Smooth muscle cell (in vitro differentiated cells): ENCODE data around the gene NEMP1. TPM values are rescaled to one million over a fixed set of nuclear protein-coding genes. Genes with fewer than 3 reads are reported as not detected.
A peak's percentile ranks its signal among the peaks of the same experiment; 100 is the strongest.

Experiments used
- DNase-seq: peaks from one replicate; lab custom pipeline; 2025; ENCODE audit not compliant: unreplicated experiment; lab: John Stamatoyannopoulos, UW
- H2AFZ ChIP-seq: fragments of 200-600 bp; sonication (generic); 2 replicates; pipeline ENCODE4 v1.6.0; 2016; ENCODE audit warnings: antibody characterized with exemption, low read depth, mild to moderate bottlenecking
- H3F3A ChIP-seq: fragments of 200-600 bp; sonication (generic); 2 replicates; pipeline ENCODE4 v1.6.0; 2017; ENCODE audit warnings: antibody characterized with exemption, low read depth
- H3K27ac ChIP-seq: fragments of 200-600 bp; sonication (generic); 2 replicates; pipeline ENCODE4 v1.5.1; 2016; ENCODE audit warnings: low read depth, mild to moderate bottlenecking
- H3K27me3 ChIP-seq: fragments of 200-600 bp; sonication (generic); 2 replicates; pipeline ENCODE4 v1.6.1; 2016; ENCODE audit warnings: low read depth, mild to moderate bottlenecking
- H3K36me3 ChIP-seq: fragments of 200-600 bp; sonication (generic); 2 replicates; pipeline ENCODE4 v1.5.1; 2016; ENCODE audit warnings: low read depth
- H3K4me1 ChIP-seq: fragments of 200-600 bp; sonication (generic); 2 replicates; pipeline ENCODE4 v1.5.1; 2016; ENCODE audit warnings: low read depth
- H3K4me2 ChIP-seq: fragments of 200-600 bp; sonication (generic); 2 replicates; pipeline ENCODE4 v1.6.0; 2016; ENCODE audit warnings: mild to moderate bottlenecking
- H3K4me3 ChIP-seq: fragments of 200-600 bp; sonication (generic); 2 replicates; pipeline ENCODE4 v1.5.1; 2016; ENCODE audit warnings: mild to moderate bottlenecking
- H3K79me2 ChIP-seq: fragments of 200-600 bp; sonication (generic); 2 replicates; pipeline ENCODE4 v1.6.0; 2016; ENCODE audit warnings: low read depth, mild to moderate bottlenecking
- H3K9ac ChIP-seq: fragments of 200-600 bp; sonication (generic); 2 replicates; pipeline ENCODE4 v1.6.0; 2016; ENCODE audit warnings: low read depth
- H3K9me3 ChIP-seq: fragments of 200-600 bp; sonication (generic); replicated peaks from 2 replicates; pipeline ENCODE4 v1.5.1; 2016; ENCODE audit warnings: low read depth
- H4K20me1 ChIP-seq: fragments of 200-600 bp; sonication (generic); 2 replicates; pipeline ENCODE4 v1.6.0; 2016; ENCODE audit warnings: low read depth
- WGBS: methylation state at CpG from one replicate; pipeline ENCODE4 v1.1.7; 2016; ENCODE audit warnings: low lambda C conversion rate; 5-methylcytosine and 5-hydroxymethylcytosine counted together
- polyA plus RNA-seq: library from polyadenylated mRNA; unstranded; fragments of >200 nt; fragmentation: Nextera tagmentation; extraction: Ambion mirVana; gene quantifications from 2 replicates; pipeline ENCODE4 v1.2.1, GENCODE V29; 2016
- total RNA-seq: library from RNA; depleted of rRNA; stranded (reverse); fragments of >200 nt; gene quantifications from 2 replicates; pipeline ENCODE4 v1.2.3, GENCODE V29; 2014
- TF ChIP-seq, protein P1 (sequence below): fragments of 200-600 bp; sonication (generic); IDR thresholded peaks from 2 replicates; pipeline ENCODE4 v1.5.1; 2017; ENCODE audit warnings: borderline replicate concordance, mild to moderate bottlenecking, antibody characterized with exemption; ENCODE audit not compliant: insufficient read depth, poor library complexity, severe bottlenecking

The NEMP1 gene
- total and polyA plus RNA-seq, 2 experiments from 2014 or later = 3.2 to 8.9 TPM

- TF ChIP-seq, protein P1, sequence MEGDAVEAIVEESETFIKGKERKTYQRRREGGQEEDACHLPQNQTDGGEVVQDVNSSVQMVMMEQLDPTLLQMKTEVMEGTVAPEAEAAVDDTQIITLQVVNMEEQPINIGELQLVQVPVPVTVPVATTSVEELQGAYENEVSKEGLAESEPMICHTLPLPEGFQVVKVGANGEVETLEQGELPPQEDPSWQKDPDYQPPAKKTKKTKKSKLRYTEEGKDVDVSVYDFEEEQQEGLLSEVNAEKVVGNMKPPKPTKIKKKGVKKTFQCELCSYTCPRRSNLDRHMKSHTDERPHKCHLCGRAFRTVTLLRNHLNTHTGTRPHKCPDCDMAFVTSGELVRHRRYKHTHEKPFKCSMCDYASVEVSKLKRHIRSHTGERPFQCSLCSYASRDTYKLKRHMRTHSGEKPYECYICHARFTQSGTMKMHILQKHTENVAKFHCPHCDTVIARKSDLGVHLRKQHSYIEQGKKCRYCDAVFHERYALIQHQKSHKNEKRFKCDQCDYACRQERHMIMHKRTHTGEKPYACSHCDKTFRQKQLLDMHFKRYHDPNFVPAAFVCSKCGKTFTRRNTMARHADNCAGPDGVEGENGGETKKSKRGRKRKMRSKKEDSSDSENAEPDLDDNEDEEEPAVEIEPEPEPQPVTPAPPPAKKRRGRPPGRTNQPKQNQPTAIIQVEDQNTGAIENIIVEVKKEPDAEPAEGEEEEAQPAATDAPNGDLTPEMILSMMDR = no peak
- H3K36me3 ChIP-seq = no peaks in the 10 kb centered on the region
- peaks cover 37% of the 10 kb centered on the region for H3K4me1 ChIP-seq
- no peak overlapping the region for H2AFZ ChIP-seq
- peaks cover 39% of the 10 kb centered on the region for H3F3A ChIP-seq
- peak overlapping the region; percentile 89 for H3K4me3 ChIP-seq
- no peaks in the 10 kb centered on the region for H3K9me3 ChIP-seq
- DNase-seq = no peak
- H4K20me1 ChIP-seq = peaks cover 54% of the 10 kb centered on the region
- H3K27ac ChIP-seq = peak overlapping the region; percentile 100
- no peaks in the 10 kb centered on the region for H3K27me3 ChIP-seq
- WGBS = 87% methylated on average over 22 of the region's 22 CpGs
- peaks cover 41% of the 10 kb centered on the region for H3K79me2 ChIP-seq
- peak overlapping the region; percentile 92 for H3K4me2 ChIP-seq
- H3K9ac ChIP-seq = peak overlapping the region; percentile 96
Measured at GRCh38 chr12:57090924-57091637, 12.5 kb upstream of the NEMP1 start.

DNA sequence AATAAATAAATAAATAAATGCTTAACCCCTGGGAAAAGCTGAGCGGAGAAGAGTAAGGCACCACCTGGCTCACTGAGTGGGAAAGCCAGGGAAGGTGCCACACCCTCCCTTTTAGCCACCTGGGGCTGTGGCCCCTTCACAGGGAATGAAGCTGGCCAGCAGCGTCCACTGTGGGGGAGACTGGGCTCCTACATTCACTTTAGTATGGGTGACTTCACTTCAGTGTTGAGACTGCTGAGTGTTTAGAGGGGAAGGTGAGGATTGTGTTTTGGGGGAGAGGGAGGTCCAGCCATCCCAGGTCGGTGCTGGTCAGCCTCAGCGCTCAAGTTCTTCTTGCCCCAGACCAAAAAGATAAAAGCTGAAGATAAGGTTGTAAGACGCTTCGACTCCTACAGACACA lies 11.9 kb upstream of the NEMP1 start:
- Histone ChIP-seq H3K9me3 (no peaks in the 10 kb centered on the region), H3K36me3 (no peaks in the 10 kb centered on the region), H4K20me1 (peaks cover 53% of the 10 kb centered on the region), H3K79me2 (peaks cover 41% of the 10 kb centered on the region), H3K27me3 (no peaks in the 10 kb centered on the region), H3K4me2 (peak overlapping the region; percentile 92), H3K4me1 (peaks cover 43% of the 10 kb centered on the region), H3K27ac (peak overlapping the region; percentile 100), H3F3A (peaks cover 41% of the 10 kb centered on the region), H2AFZ (no peak overlapping the region), H3K4me3 (peak overlapping the region; percentile 89), H3K9ac (peak overlapping the region; percentile 96)
- WGBS = 27% methylated on average over 6 of the region's 6 CpGs
- TF ChIP-seq, protein P1 = no peak
- DNase-seq = no peak

DNA sequence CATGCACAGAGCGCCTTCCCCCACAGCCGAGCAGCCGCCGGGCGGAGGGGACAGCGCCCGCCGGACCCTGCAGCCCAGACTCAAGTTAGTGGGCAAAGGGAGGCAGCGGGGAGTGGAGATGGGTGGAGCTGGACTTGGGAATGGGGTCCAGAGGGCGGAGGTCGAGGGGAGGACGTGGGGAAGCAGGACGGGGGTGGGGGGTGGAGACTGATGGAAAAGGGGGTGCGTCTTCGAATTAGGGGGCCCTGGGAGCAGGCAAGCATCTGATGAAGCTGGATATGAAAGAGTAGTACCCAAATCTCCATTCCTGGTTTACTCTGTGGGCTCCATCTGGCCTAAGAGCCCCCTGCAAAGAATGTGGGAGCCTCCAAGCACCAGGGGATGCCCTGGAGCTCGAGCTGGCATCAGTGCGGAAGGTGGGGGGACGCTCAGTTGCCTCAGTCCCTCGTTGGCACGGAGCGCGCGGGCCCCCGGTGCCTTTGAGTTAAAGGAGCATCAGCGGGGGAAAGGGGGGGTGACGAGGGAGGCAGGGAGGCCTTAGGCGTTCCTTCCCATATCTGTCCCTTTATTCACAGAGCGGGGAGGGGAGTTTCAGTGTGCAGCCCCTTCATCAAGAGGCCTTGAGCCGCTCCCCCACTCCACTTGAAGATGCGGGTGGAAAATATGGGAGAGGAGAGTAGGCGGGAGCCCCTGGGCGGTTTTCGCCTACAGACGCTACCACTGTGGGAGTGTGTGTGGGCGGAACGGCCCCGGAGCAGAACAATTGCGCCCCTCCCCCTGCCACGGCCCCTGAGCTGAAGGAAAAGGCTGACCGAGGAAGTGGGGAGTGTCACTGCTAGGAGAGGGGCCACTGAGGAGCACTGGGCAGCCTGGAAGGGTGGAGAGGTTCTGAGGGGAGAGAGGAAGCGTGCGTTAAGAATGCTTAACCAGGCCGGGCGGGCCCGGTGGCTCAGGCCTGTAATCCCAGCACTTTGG lies 11.0 kb upstream of the NEMP1 start:
- peak overlapping the region; percentile 96 for H3K9ac ChIP-seq
- peaks cover 41% of the 10 kb centered on the region for H3K79me2 ChIP-seq
- no peaks in the 10 kb centered on the region for H3K9me3 ChIP-seq
- no peak for DNase-seq
- peak overlapping the region; percentile 100 for H3K27ac ChIP-seq
- H3K4me1 ChIP-seq = peaks cover 42% of the 10 kb centered on the region
- peak overlapping the region; percentile 92 for H3K4me2 ChIP-seq
- no peak overlapping the region for H2AFZ ChIP-seq
- H3F3A ChIP-seq = peaks cover 38% of the 10 kb centered on the region
- peaks cover 46% of the 10 kb centered on the region for H4K20me1 ChIP-seq
- no peaks in the 10 kb centered on the region for H3K27me3 ChIP-seq
- TF ChIP-seq, protein P1 = no peak
- H3K36me3 ChIP-seq = no peaks in the 10 kb centered on the region
- under 1% methylated on average over 36 of the region's 45 CpGs for WGBS
- H3K4me3 ChIP-seq = peak overlapping the region; percentile 89
